ENCODE results near the gene AURKAIP1. TPM values are rescaled to one million over a fixed set of nuclear protein-coding genes. Genes with fewer than 3 reads are reported as not detected.

Gene AURKAIP1
- total and polyA plus RNA-seq, 2 of the 13 experiments (the other 11 are each of a cell fraction or from before 2014, with no cell fraction given) = 69.5 to 175 TPM

GRCh38 chr1:1399187-1399871 is 24.3 kb upstream of the AURKAIP1 start, which contains the start of gene CCNL2 (continued):
- TF ChIP-seq MYPOP (CRISPR knock-in tag; IDR thresholded peaks at IDR 0.05) (peak; percentile 61; the same call in 1 of the 2 replicates), MXD4 (CRISPR knock-in tag; IDR thresholded peaks at IDR 0.05) (peak; percentile 73; the same call in 1 of the 2 replicates), KDM2A (CRISPR knock-in tag; IDR thresholded peaks at IDR 0.05; ENCODE audit: borderline replicate concordance, low read depth) (peak; percentile 98), FOSL1 (CRISPR knock-in tag; IDR thresholded peaks at IDR 0.05; ENCODE audit: borderline replicate concordance) (no peak), ZFP1 (CRISPR knock-in tag; IDR thresholded peaks at IDR 0.05) (no peak), SIN3A (IDR thresholded peaks at IDR 0.05; ENCODE audit: borderline replicate concordance, low read depth, low read length) (peak; percentile 94; the same call in 1 of the 2 replicates), ZHX2 (IDR thresholded peaks at IDR 0.05; ENCODE audit: low read depth) (peak; percentile 85), ZHX2 (CRISPR knock-in tag; IDR thresholded peaks at IDR 0.05; ENCODE audit: borderline replicate concordance) (no peak), JDP2 (CRISPR knock-in tag; IDR thresholded peaks at IDR 0.05; ENCODE audit: borderline replicate concordance) (no peak), RERE (CRISPR knock-in tag; IDR thresholded peaks at IDR 0.05; ENCODE audit: low read depth) (peak; percentile 26; the same call in 1 of the 2 replicates), ZNF552 (CRISPR knock-in tag; IDR thresholded peaks at IDR 0.05; ENCODE audit: borderline replicate concordance) (no peak), ZNF550 (CRISPR knock-in tag; IDR thresholded peaks at IDR 0.05; ENCODE audit: borderline replicate concordance) (no peak), KAT8 (CRISPR knock-in tag; IDR thresholded peaks at IDR 0.05) (peak; percentile 95), ZBTB8A (CRISPR knock-in tag; IDR thresholded peaks at IDR 0.05; ENCODE audit: borderline replicate concordance, low read depth) (no peak)
